MCF 10A (cell line): ENCODE measurements around the gene PRF1. TPM values are rescaled to one million over a fixed set of nuclear protein-coding genes. Genes with fewer than 3 reads are reported as not detected.

Experiments
- BruUV-seq: library from RNA; stranded (reverse); fragments of 400-500 nt; replicated peaks from 2 replicates; lab custom pipeline; 2021; lab: Mats Ljungman, UMichigan
- CTCF ChIA-PET: fragments of 300-600 bp; sonication (Branson Sonifier 250); formaldehyde crosslinking; extraction: SDS; loops from one replicate; lab custom pipeline; 2021; ENCODE audit warnings: antibody characterized with exemption, inconsistent platforms; lab: Yijun Ruan, JAX
- POLR2A ChIA-PET: fragments of 300-600, 350-650 bp; sonication (Branson Sonifier 250); formaldehyde crosslinking; extraction: SDS; loops from one replicate; lab custom pipeline; 2020; ENCODE audit warnings: antibody characterized with exemption, inconsistent platforms; lab: Yijun Ruan, JAX
- DNase-seq: peaks from one replicate; pipeline ENCODE4 v3.0.0-alpha.2; 2018; ENCODE audit not compliant: unreplicated experiment
- H3K27ac Mint-ChIP-seq: one replicate; pipeline ENCODE4 v1.8.0; 2022; ENCODE audit warnings: mild to moderate bottlenecking, low read depth, mixed read lengths; ENCODE audit not compliant: unreplicated experiment
- H3K27me3 Mint-ChIP-seq: one replicate; pipeline ENCODE4 v1.8.0; 2022; ENCODE audit warnings: mixed read lengths; ENCODE audit not compliant: insufficient read depth, unreplicated experiment
- H3K36me3 Mint-ChIP-seq: one replicate; pipeline ENCODE4 v1.8.0; 2022; ENCODE audit warnings: mild to moderate bottlenecking, moderate library complexity, mixed read lengths; ENCODE audit not compliant: insufficient read depth, unreplicated experiment
- H3K4me1 Mint-ChIP-seq: one replicate; pipeline ENCODE4 v1.8.0; 2022; ENCODE audit warnings: mixed read lengths; ENCODE audit not compliant: insufficient read depth, unreplicated experiment
- H3K4me3 Mint-ChIP-seq: one replicate; pipeline ENCODE4 v1.8.0; 2022; ENCODE audit warnings: mild to moderate bottlenecking, moderate library complexity, mixed read lengths; ENCODE audit not compliant: unreplicated experiment
- H3K9me3 Mint-ChIP-seq: one replicate; pipeline ENCODE4 v1.8.0; 2022; ENCODE audit warnings: mixed read lengths; ENCODE audit not compliant: unreplicated experiment
- CTCF ChIP-seq: fragments of 200-600 bp; IDR thresholded peaks from one replicate; pipeline ENCODE4 v1.8.0; 2022; ENCODE audit warnings: antibody characterized with exemption, mild to moderate bottlenecking; ENCODE audit not compliant: unreplicated experiment
- intact Hi-C: fragments of 100-400 bp; cut with micrococcal nuclease; formaldehyde crosslinking; loops from 2 replicates; pipeline ENCODE4 v1.14.1; 2022
- total RNA-seq: library from RNA; stranded (reverse); gene quantifications from 2 replicates; pipeline ENCODE4 v1.2.3, GENCODE V29; 2022

Gene PRF1
- total RNA-seq, 1 experiment from 2014 or later = not detected

GRCh38 chr10:70622981-70623844 lies 20.7 kb upstream of the PRF1 start:
- Mint-ChIP-seq H3K9me3 (peaks cover 10% of the 10 kb centered on the region), H3K4me1 (no peaks in the 10 kb centered on the region), H3K36me3 (no peaks in the 10 kb centered on the region), H3K4me3 (no peak overlapping the region), H3K27ac (no peak overlapping the region), H3K27me3 (no peaks in the 10 kb centered on the region)
- ChIA-PET CTCF (interaction anchor here (0.6 kb wide), 1 partner anchor 983 kb away, joined by 5 read pairs; no protein-coding TSS in a partner anchor), POLR2A (no interaction called here)
- no peak for TF ChIP-seq CTCF
- DNase-seq = no peak
- BruUV-seq = no TSS peak
- intact Hi-C loops = no loop called here

- Mint-ChIP-seq H3K27me3 (no peaks in the 10 kb centered on the region), H3K4me1 (no peaks in the 10 kb centered on the region), H3K27ac (no peak overlapping the region), H3K9me3 (peaks cover 10% of the 10 kb centered on the region), H3K4me3 (no peak overlapping the region), H3K36me3 (no peaks in the 10 kb centered on the region)
- POLR2A ChIA-PET = no interaction called here
- intact Hi-C loops = no loop called here
- CTCF ChIA-PET = no interaction called here
- no TSS peak for BruUV-seq
- TF ChIP-seq CTCF = no peak
- DNase-seq = no peak
These were observed 20.0 kb upstream of the PRF1 start for GRCh38 chr10:70622541-70622940.

- intact Hi-C loops = no loop called here
- TF ChIP-seq CTCF = no peak
- Mint-ChIP-seq H3K27ac (no peak overlapping the region), H3K9me3 (peaks cover 10% of the 10 kb centered on the region), H3K4me1 (no peaks in the 10 kb centered on the region), H3K36me3 (no peaks in the 10 kb centered on the region), H3K4me3 (no peak overlapping the region), H3K27me3 (no peaks in the 10 kb centered on the region)
- ChIA-PET CTCF (interaction anchor here (0.7 kb wide), 1 partner anchor 52 kb away, joined by 3 read pairs; no protein-coding TSS in a partner anchor), POLR2A (interaction anchor here (0.6 kb wide), 1 partner anchor 7 kb away, joined by 3 read pairs; no protein-coding TSS in a partner anchor)
- DNase-seq = no peak
- BruUV-seq = no TSS peak
These were observed 19.1 kb upstream of the PRF1 start for GRCh38 chr10:70621503-70622078.

- intact Hi-C loops = no loop called here
- ChIA-PET POLR2A (interaction anchor here (0.7 kb wide), 2 partner anchors 32 to 1423 kb away, joined by 3 to 4 read pairs; no protein-coding TSS in a partner anchor), CTCF (interaction anchor here (0.6 to 1.3 kb wide), 3 partner anchors 106 to 207 kb away, joined by 3 to 6 read pairs (median 4); no protein-coding TSS in a partner anchor)
- Mint-ChIP-seq H3K27ac (no peak overlapping the region), H3K9me3 (peaks cover 11% of the 10 kb centered on the region), H3K36me3 (no peaks in the 10 kb centered on the region), H3K27me3 (no peaks in the 10 kb centered on the region), H3K4me3 (no peak overlapping the region), H3K4me1 (peaks cover 10% of the 10 kb centered on the region)
- no TSS peak for BruUV-seq
- no peak for TF ChIP-seq CTCF
- DNase-seq = no peak
These were observed 17.4 kb upstream of the PRF1 start for GRCh38 chr10:70620020-70620289.
